GM15510 (cell line): Measurements from ENCODE around the gene DUOX1.

Experiments used
- POLR2A ChIP-seq: IDR thresholded peaks from 3 replicates; pipeline ENCODE4 v1.6.1; 2011; ENCODE audit warnings: borderline replicate concordance; ENCODE audit not compliant: insufficient read length; ENCODE audit errors: extremely low read depth

Gene DUOX1

DNA sequence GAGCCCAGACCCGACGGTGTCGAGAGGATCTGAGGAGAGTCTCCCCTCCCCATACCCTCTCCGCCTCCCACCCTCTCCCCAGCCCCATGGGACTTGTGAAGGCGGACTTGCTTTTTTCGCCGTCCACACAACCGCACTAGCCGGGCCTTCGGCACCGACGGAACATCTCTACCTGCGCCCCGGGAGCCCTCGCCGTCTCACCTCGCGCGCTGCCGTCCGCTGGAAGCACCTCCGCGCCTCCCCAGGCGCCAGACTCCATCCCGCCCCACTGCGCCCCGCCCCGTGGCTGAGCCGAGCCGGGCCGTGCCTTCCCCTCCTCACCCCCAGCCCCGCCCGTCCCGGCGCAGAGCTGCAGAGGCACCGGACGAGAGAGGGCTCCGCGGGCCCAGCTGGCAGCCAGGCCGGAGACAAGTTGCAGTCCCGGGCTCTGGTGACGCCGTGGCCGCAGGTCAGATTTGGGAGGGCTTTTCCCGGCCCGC, at the start of gene DUOX1, which contains the start of gene DUOXA1:
Gene DUOX1 (plus strand): TSS at position 344 of the 479 bp plus-strand sequence. CDS start 1,973 bp downstream, outside the sequence.
Gene DUOXA1 (minus strand): TSS at position 229 of the 479 bp plus-strand sequence. CDS start 6,865 bp downstream, outside the sequence.
- TF ChIP-seq POLR2A: no peak

DNA sequence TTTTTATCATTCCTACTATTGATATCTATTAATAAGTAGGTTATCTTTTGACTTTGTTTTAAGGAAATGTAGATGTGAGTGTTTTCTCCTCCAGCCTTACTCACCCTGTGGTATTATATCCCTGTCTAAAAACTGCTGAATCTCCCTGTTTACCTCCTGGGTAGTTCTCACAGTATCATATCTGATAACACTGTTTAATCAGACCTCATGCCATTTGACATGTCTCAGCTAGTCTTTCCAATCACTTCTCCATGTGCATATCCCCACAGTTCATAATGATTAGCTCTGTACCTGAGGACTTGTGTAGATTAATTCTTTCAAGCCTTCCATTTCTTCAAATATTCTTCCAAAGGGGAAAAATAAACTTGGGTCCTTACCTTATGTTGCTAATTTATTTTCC, 46.6 kb upstream of the DUOX1 start:
- TF ChIP-seq POLR2A: no peak

GRCh38 chr15:45084163-45084562, 45.6 kb upstream of the DUOX1 start:
- TF ChIP-seq POLR2A: no peak

DNA sequence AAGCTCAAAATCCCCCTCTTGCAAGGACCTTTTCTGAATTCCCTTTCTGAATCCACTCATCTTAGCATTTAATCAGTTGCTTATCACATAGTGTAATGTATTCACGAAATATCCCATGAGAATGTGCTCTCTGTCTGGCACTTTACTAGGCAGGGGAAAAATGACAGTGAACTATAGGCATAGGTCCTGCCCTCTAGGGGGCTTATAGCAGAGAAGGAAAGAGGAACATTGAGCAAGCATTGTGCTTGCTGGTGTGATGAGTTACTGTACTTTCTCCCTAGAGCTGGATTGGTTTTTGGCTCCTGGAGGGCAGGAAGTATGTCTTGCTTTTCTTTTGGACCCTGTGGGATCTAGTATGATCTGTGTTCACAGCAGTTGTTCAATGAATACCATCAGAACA, 42.3 kb upstream of the DUOX1 start:
- TF ChIP-seq POLR2A: no peak

- no peak for TF ChIP-seq POLR2A
Observed at GRCh38 chr15:45088801-45089711, 40.7 kb upstream of the DUOX1 start.

DNA sequence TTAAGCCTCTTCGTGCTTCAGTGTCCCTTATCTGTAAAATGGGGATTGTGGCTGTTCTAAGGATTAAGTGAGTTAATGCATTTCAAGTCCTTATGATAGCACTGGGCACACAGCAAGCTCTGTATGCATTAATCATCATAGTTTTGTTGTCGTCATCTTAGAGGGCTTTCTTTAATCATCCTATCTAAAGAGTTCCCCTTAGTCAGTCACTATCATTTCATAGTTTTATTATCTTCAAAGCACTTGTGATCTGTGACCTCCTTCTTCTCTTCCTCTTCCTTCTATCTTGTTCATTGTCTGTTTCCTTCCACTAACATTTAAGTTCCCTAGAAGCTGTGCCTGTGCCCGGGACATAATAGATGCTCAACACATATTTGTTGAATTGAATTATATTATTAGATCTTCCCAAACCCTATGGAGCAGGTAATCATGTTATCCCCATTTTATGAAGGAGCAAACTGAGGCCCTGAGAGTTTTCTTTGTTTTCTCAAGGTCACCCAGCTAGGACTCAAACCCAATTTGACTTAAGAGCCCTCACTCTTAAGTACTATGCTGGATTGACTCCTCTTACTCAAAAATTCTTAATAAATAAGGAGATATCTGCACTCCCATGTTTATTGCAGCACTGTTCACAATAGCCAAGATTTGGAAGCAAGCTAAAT, 40.0 kb upstream of the DUOX1 start:
- TF ChIP-seq POLR2A: no peak

- no peak for TF ChIP-seq POLR2A
Observed at GRCh38 chr15:45091161-45091560, 38.6 kb upstream of the DUOX1 start.

DNA sequence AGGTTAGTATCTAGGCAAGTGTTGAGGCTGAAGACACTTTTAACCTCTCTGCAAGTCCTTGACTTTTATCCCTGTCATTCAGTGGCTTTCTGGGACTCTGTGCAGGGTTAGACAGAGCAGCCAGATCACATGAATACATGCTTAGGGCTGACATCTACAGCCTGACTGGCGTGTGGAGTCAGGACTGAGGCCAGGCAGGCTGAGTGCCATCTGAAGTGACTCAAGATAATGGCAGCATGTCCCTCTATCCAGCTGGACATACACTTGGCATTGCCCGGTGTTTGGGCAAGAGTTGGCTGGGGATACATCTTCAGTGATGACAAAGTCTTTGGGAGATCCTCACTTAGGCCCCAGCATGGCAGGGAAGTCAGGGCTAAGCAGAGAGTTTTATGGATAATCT, 38.2 kb upstream of the DUOX1 start:
- no peak for TF ChIP-seq POLR2A

GRCh38 chr15:45093013-45093412, 36.8 kb upstream of the DUOX1 start:
- no peak for TF ChIP-seq POLR2A

DNA sequence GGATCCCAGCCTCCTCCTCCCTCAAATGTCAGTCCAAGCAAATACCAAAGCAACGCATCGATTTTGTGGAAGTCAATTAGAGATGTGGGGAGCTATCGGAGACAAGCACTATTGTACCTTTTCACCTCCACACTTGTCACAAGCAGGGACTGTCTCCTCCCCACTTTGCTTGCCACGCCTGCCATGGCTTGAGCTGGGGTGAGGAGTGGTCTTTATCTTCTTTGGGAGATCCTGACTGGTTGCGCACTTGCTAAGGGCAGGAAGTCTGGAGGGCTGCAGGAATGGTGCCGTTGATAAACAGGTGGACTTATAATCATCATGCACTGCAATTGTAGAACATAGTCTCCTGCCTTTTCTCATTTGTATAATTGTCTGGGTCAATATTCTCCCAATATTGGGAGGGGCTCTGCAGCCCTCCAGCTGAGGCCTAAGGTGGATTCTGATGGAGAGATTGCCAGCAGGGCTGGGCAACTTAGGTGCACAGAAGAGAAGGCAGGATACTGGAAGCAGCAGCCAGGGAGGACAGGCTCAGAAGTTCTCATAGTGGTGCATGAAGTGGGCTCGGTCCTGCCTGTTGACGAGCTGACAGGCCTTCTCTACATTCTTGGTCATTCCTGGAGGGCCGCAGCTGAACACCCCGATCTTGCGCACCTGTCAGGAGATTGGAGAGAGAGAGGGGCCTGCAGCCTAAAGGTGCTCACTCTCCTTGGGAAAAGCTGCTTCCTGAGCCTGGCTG, 36.0 kb upstream of the DUOX1 start:
- no peak for TF ChIP-seq POLR2A

- TF ChIP-seq POLR2A: no peak
Observed at GRCh38 chr15:45094358-45094730, 35.5 kb upstream of the DUOX1 start.

DNA sequence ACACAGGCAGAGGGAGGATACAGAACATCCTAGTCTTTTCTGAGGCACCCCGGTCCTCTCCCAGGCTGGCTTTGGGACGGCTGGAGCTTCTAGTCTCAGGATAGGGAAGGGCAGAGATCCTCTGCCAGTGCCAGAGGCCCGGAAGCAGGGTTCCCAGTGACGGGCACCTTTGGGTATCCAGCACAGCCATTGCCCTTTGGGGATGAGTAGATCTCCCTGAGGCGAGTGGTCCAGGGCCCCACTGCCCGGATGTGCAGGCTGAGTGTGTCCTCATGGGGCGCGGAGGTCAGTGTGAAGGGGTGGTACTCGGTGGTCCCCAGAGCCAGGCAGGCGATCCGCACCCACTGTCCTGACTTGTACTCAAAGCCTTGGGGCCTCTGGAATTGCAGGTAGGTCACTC, 34.1 kb upstream of the DUOX1 start:
- no peak for TF ChIP-seq POLR2A

GRCh38 chr15:45097466-45097865, 32.3 kb upstream of the DUOX1 start:
- no peak for TF ChIP-seq POLR2A

GRCh38 chr15:45099549-45100165, 30.1 kb upstream of the DUOX1 start:
- no peak for TF ChIP-seq POLR2A

DNA sequence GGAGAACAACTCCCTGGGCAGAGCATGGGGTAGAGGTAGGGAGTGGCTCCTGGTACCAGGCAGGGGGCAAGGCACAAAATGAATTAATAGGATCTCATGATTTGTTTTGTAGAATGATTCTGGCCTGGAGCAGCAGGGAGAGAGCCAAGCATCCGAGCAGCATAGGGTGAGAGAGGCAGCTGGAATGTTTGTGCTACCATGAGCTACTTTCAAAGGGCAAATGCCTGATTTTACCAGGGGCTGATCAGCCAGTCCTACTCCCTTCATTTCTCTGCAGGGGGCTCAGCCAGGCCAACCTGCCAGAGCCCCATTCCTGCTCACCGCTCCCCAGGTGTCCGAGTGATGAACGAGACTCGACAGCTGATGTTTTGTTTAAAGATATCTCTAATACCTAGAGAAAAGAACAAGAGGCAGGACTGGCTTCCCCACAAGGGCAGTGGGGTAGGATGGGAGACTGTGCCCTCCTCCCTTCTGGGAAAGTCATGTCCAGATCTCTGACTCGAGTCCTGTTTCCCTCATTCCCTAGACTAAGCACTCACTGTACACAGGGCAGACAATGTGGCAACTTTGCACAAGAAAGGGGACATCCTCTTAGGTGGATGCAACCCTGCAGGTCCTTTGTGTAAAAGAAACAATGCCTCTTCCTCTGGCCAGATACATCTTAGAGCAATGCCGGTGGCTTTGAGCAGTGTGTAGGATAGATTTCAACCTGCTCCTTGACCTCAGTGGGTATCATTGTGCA, 28.7 kb upstream of the DUOX1 start:
- TF ChIP-seq POLR2A: no peak

DNA sequence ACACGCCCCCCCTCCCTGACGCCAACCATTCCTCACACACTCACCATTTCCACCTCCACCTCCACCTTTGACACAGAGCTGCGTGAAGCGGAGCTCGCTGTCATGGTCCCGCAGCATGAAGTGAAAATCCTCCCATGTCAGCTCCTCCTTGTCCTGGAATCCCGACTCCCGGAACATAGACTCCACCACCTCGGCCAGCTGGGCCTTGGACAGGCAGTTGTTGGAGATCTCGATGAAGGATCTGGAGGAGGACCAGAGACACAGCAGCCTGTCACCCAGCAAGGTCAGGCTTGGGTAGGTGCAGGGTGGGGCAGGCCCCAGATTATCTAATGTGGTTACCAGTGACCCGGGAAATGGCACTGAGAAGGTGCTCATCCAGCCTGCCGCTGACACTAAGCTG, 28.0 kb upstream of the DUOX1 start:
- no peak for TF ChIP-seq POLR2A
